Ectodermal cell (in vitro differentiated cells): ENCODE data around the gene PPY.
"Not testable (repeated sequence)": the region's sequence is repeated elsewhere in the genome, so short reads cannot be mapped to it uniquely, and the experiment has no call there.

ENCODE experiments used
- H3K27ac ChIP-seq: 2 replicates; pipeline ENCODE4 v1.7.0; 2013; ENCODE audit warnings: mild to moderate bottlenecking, low read depth, low read length; ENCODE audit not compliant: insufficient read depth, poor library complexity, severe bottlenecking
- H3K27me3 ChIP-seq: 2 replicates; pipeline ENCODE4 v1.7.0; 2013; ENCODE audit warnings: mild to moderate bottlenecking, low read length; ENCODE audit not compliant: insufficient read depth, control insufficient read depth, poor library complexity, severe bottlenecking
- H3K36me3 ChIP-seq: one replicate; pipeline ENCODE4 v1.7.0; 2013; ENCODE audit warnings: low read length; ENCODE audit not compliant: control insufficient read depth, insufficient read depth
- H3K4me1 ChIP-seq: one replicate; pipeline ENCODE4 v1.7.0; 2013; ENCODE audit warnings: low read length; ENCODE audit not compliant: control insufficient read depth, insufficient read depth
- H3K4me3 ChIP-seq: 2 replicates; pipeline ENCODE4 v1.7.0; 2013; ENCODE audit warnings: low read depth, low read length, control low read depth; ENCODE audit not compliant: insufficient read depth
- H3K9me3 ChIP-seq: 2 replicates; pipeline ENCODE4 v1.7.0; 2013; ENCODE audit warnings: mild to moderate bottlenecking, low read length, moderate library complexity; ENCODE audit not compliant: control insufficient read depth
- WGBS, 2 experiments: methylation state at CpG; one replicate each; pipeline ENCODE4 v1.1.7; 2013; ENCODE audit warnings: missing lambda C conversion rate in 2 of 2; 5-methylcytosine and 5-hydroxymethylcytosine counted together

Gene PPY

GRCh38 chr17:43935204-43935925 is 6.9 kb downstream of the PPY start:
- no peak overlapping the region for H3K4me3 ChIP-seq
- no peak overlapping the region for H3K27ac ChIP-seq
- H3K4me1 ChIP-seq = peaks cover 18% of the 10 kb centered on the region
- peaks cover 8% of the 10 kb centered on the region for H3K27me3 ChIP-seq
- no peaks in the 10 kb centered on the region for H3K9me3 ChIP-seq
- no peaks in the 10 kb centered on the region for H3K36me3 ChIP-seq
- WGBS, 2 experiments = 83 to 92% methylated on average over 4 to 5 of the region's 5 CpGs

DNA sequence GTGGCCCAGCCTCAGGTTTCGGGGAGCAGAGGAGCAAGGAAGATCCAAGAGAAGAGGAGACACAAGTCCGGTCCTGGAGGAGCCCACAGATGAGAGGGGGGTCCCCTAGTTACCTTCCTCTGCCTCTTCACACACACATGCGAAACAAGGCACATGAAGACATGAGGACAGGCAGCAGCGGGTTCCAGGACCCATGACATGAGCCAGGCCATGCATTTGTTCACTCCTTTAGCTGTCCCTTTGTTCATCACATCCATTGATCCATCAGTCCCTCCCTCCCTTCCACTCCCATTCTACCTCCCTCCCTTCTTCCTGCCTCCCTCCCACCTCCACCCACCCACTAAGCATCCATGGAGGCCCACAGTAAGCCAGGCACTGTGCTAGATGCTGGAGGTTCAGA is 9.4 kb downstream of the PPY start:
- Histone ChIP-seq H3K27ac (no peak overlapping the region), H3K4me1 (peaks cover 12% of the 10 kb centered on the region), H3K27me3 (peaks cover 16% of the 10 kb centered on the region), H3K4me3 (no peak overlapping the region), H3K36me3 (no peaks in the 10 kb centered on the region), H3K9me3 (no peaks in the 10 kb centered on the region)
- 93% methylated on average over 4 of the region's 4 CpGs for WGBS, 2 experiments

GRCh38 chr17:43932357-43932756 is 9.9 kb downstream of the PPY start:
- 90 to 92% methylated on average over 10 of the region's 10 CpGs for WGBS, 2 experiments
- Histone ChIP-seq H3K4me3 (no peak overlapping the region), H3K27ac (no peak overlapping the region), H3K9me3 (no peaks in the 10 kb centered on the region), H3K36me3 (no peaks in the 10 kb centered on the region), H3K27me3 (peaks cover 22% of the 10 kb centered on the region), H3K4me1 (peaks cover 12% of the 10 kb centered on the region)

DNA sequence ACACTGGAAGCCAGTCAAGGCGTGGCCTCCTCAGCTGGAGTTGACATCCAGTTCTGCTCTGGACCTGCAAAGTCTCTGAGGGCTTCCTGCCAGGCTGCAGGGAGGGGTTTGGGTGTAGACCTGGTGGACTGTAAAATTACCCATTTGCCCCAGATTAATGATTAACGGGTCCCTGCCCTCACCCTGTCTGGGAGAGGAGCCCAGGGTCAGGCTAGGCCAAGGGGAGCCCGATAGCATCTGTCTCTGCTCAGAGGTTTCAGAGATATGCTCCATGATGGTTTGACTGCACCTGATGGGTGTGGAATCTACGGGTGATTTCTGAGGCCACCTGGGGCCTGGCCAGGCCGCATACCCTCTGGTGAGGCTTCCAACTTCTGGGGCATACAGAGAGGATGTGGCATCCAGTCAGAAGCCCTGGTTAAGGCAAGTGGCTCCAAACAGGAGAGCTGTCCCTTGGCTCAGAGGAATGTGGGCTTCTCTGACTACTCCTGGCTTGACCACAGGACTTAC is 11.2 kb downstream of the PPY start:
- Histone ChIP-seq H3K4me3 (no peak overlapping the region), H3K27ac (no peak overlapping the region), H3K4me1 (peaks cover 9% of the 10 kb centered on the region), H3K27me3 (peaks cover 30% of the 10 kb centered on the region), H3K9me3 (no peaks in the 10 kb centered on the region), H3K36me3 (no peaks in the 10 kb centered on the region)
- WGBS, 2 experiments = 95 to 96% methylated on average over 5 of the region's 5 CpGs

DNA sequence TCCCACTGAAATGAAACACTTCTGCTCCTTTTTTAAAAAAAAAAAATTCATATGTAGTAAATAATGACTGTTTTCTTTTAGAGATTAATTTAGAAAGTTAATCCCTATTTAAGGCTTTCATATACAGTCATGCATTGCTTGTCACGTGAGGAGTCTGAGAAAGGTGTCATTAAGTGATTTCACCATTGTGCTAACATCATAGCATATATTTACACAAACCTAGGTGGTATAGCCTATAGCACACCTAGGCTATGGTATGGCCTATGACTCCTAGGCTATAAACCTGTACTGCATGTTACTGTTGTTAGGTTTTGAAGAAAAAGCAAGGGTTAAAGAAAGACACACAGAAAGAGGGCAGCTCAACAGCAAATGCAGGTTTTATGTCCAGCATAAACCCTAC is 13.7 kb downstream of the PPY start:
- Histone ChIP-seq H3K4me3 (no peak overlapping the region), H3K27ac (no peak overlapping the region), H3K36me3 (no peaks in the 10 kb centered on the region), H3K4me1 (no peaks in the 10 kb centered on the region), H3K9me3 (no peaks in the 10 kb centered on the region), H3K27me3 (peaks cover 37% of the 10 kb centered on the region)
- WGBS, 2 experiments = 83 to 93% methylated on average over 1 of the region's 1 CpG

- not testable (repeated sequence) for H3K36me3 ChIP-seq, H3K27ac ChIP-seq, H3K9me3 ChIP-seq, H3K4me3 ChIP-seq, H3K4me1 ChIP-seq
- peaks cover 37% of the 10 kb centered on the region for H3K27me3 ChIP-seq
- WGBS, 2 experiments = 24 to 26% methylated on average over 4 of the region's 5 CpGs
These were observed 14.3 kb downstream of the PPY start for GRCh38 chr17:43927929-43928328.

- Histone ChIP-seq H3K4me3 (peak overlapping the region; percentile 19), H3K36me3 (no peaks in the 10 kb centered on the region), H3K27me3 (peaks cover 37% of the 10 kb centered on the region), H3K9me3 (no peaks in the 10 kb centered on the region), H3K27ac (no peak overlapping the region), H3K4me1 (no peaks in the 10 kb centered on the region)
- 17% methylated on average over 38 to 42 of the region's 42 CpGs for WGBS, 2 experiments
These were observed 15.0 kb downstream of the PPY start for GRCh38 chr17:43927060-43927864.

DNA sequence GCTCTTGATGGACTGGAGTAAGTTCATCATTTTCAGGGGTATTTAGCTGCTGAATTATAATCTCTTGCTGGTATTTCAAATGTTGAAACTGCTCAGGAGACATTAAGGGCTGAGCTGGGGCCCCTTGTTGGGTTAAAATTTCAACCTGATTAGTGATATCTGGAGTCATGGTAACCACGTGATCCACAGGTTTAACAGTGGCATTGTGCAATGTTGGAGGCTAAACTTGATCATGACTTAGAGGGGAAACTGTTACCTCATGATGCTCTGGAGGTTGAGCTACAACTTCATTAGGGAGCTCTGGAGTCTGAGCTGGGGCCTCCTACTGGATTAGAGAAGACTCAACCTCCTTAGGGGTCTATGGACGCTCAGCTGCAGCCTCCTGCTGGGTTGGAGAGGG is 17.7 kb downstream of the PPY start:
- H3K4me1 ChIP-seq = no peaks in the 10 kb centered on the region
- peaks cover 37% of the 10 kb centered on the region for H3K27me3 ChIP-seq
- H3K4me3 ChIP-seq = no peak overlapping the region
- no peaks in the 10 kb centered on the region for H3K36me3 ChIP-seq
- H3K27ac ChIP-seq = no peak overlapping the region
- no peaks in the 10 kb centered on the region for H3K9me3 ChIP-seq
- WGBS, 2 experiments = 84% methylated on average over 2 of the region's 2 CpGs

DNA sequence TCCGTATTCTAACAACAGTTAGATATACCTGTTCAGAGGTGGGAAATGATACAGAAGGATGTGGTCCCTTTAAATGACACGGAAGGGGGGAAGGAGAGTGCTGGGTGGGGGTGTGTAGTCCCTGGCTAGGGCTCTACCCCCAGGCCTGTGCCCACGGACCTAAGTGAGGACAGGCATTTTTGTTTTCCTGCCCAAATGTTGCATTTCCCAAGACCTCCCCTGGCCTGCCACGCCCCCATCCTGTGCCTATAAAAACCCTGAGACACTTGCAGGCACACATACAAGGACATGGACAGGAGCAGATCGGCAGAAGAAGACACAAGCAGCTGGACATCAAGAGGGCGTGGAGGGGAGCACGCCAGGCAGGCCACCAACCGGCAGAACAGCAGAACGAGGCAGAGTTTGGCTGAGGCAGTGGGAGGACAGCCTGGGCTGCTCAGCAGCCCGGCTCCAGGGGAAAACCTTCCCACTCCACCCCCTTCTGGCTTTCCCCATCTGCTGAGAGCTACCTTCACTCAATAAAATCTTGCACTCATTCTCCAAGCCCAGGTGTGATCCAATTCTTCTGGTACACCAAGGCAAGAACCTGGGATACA is 21.7 kb downstream of the PPY start:
- no peaks in the 10 kb centered on the region for H3K36me3 ChIP-seq
- no peak overlapping the region for H3K27ac ChIP-seq
- peaks cover 2% of the 10 kb centered on the region for H3K27me3 ChIP-seq
- peaks cover 6% of the 10 kb centered on the region for H3K4me1 ChIP-seq
- H3K9me3 ChIP-seq = no peaks in the 10 kb centered on the region
- WGBS, 2 experiments = 79 to 80% methylated on average over 10 of the region's 10 CpGs
- H3K4me3 ChIP-seq = no peak overlapping the region

GRCh38 chr17:43918026-43918389 is 24.3 kb downstream of the PPY start:
- Histone ChIP-seq H3K27me3 (no peaks in the 10 kb centered on the region), H3K27ac (no peak overlapping the region), H3K36me3 (no peaks in the 10 kb centered on the region), H3K9me3 (no peaks in the 10 kb centered on the region), H3K4me3 (no peak overlapping the region), H3K4me1 (peaks cover 6% of the 10 kb centered on the region)
- WGBS, 2 experiments = 86 to 91% methylated on average over 13 of the region's 13 CpGs
